ENCODE data around the gene SDF2.

Gene SDF2

DNA sequence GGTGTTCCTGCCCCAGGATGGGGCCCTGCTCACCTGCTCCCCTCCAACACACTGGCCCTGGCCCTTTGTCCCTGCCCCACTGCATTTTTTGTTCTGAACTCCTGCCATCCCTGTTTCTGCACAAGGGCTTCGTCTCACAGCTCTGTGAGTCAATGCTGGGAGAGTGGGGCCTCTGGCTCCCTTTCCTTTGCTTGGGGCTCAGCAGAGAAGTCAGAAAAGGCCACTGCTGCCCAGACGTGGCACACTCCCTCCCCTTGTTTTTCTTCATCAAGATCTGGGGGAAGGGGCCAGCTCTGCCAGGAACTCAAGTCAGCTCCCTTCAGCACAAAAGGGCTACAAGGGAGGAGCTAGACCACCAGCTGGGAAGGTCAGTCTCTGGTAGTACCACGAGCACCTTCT lies 41.0 kb upstream of the SDF2 start:
- no peaks in the 10 kb centered on the region for H3K9me3 ChIP-seq (ENCODE audit: control insufficient read depth, low read length)
- no peaks in the 10 kb centered on the region for H3K4me1 ChIP-seq (ENCODE audit: control insufficient read depth, insufficient read depth, low read length, poor library complexity, severe bottlenecking)
- H3K27ac ChIP-seq (ENCODE audit: insufficient read depth, low read length, poor library complexity, severe bottlenecking), result no peak overlapping the region
- DNase-seq, result no peak
- H3K4me3 ChIP-seq (ENCODE audit: insufficient read depth, low read depth, low read length, poor library complexity, severe bottlenecking), result no peak overlapping the region
- no peaks in the 10 kb centered on the region for H3K27me3 ChIP-seq (replicated peaks; ENCODE audit: control insufficient read depth, insufficient read depth, low read length, poor library complexity, severe bottlenecking)
- peaks cover 58% of the 10 kb centered on the region for H3K36me3 ChIP-seq (ENCODE audit: control insufficient read depth, insufficient read depth, low read length)

DNA sequence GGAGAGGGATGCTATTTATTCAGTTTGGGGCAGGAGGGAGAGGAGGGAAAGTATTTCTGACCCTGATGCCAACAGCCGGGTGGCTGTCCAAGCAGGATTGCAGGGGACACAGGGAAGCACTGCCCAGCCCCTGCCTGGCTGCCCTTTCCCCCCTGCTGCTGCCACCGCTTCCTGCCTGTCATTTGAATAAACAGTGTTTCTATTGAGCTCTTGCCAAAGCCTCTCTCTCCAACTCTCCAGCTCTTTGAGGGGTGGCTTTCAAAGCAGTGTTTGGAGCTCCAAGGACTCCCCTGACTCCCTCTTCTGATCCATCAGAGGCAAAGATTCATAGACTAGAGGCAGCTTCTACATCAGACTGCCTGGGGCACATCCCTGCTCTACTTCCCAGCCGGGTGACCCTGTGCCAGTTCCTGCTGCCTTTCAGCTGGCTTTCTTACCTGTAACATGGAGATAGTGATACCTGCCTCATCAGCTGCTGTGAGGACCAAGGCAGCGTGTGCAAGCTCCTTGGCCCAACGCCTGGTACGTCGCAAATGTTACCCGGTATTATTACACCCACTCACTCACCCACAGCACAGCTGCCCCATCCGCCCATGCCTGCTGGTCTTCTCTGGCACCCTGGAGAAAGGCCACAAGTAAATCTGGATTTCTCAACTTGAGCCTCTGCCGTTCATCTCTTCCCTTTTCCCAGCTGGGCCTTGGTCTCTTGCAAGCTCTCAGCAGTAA lies 40.5 kb upstream of the SDF2 start:
- H3K27ac ChIP-seq (ENCODE audit: insufficient read depth, low read length, poor library complexity, severe bottlenecking), result no peak overlapping the region
- DNase-seq, result no peak
- H3K36me3 ChIP-seq (ENCODE audit: control insufficient read depth, insufficient read depth, low read length), result peaks cover 64% of the 10 kb centered on the region
- no peaks in the 10 kb centered on the region for H3K4me1 ChIP-seq (ENCODE audit: control insufficient read depth, insufficient read depth, low read length, poor library complexity, severe bottlenecking)
- H3K27me3 ChIP-seq (replicated peaks; ENCODE audit: control insufficient read depth, insufficient read depth, low read length, poor library complexity, severe bottlenecking), result no peaks in the 10 kb centered on the region
- H3K9me3 ChIP-seq (ENCODE audit: control insufficient read depth, low read length), result no peaks in the 10 kb centered on the region
- H3K4me3 ChIP-seq (ENCODE audit: insufficient read depth, low read depth, low read length, poor library complexity, severe bottlenecking), result no peak overlapping the region

DNA sequence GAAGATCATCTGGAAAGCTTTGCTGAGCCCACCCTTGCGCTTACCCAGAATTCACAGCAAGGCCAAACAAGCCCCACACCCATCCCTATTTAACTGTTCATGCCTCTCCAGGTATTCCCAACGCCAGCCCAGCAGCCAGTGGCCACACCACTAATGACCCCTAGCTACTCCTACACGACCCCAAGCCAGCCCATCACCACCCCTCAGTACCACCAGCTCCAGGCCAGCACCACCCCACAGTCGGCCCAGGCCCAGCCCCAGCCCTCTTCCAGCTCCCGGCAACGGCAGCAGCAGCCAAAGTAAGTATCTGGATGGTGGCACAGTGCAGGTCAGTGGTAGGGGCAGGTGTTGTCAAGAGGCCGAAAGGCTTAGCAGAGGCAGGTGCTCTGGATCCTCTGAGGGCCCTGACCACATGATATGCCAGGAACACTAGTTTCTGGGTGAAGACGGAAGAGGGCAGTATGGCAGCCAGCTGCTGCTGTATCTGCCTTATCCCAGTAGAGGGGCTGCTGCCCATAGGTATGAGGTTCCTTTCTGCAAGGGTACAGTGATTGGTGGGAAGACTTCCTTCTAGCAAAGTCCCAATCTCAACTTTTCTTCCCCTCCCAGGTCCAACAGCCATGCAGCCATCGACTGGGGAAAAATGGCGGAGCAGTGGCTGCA lies 39.3 kb upstream of the SDF2 start:
- Histone ChIP-seq H3K4me1 (ENCODE audit: control insufficient read depth, insufficient read depth, low read length, poor library complexity, severe bottlenecking) (no peaks in the 10 kb centered on the region), H3K27me3 (replicated peaks; ENCODE audit: control insufficient read depth, insufficient read depth, low read length, poor library complexity, severe bottlenecking) (no peaks in the 10 kb centered on the region), H3K9me3 (ENCODE audit: control insufficient read depth, low read length) (no peaks in the 10 kb centered on the region), H3K27ac (ENCODE audit: insufficient read depth, low read length, poor library complexity, severe bottlenecking) (no peak overlapping the region), H3K36me3 (ENCODE audit: control insufficient read depth, insufficient read depth, low read length) (peaks cover 76% of the 10 kb centered on the region), H3K4me3 (ENCODE audit: insufficient read depth, low read depth, low read length, poor library complexity, severe bottlenecking) (no peak overlapping the region)
- no peak for DNase-seq

DNA sequence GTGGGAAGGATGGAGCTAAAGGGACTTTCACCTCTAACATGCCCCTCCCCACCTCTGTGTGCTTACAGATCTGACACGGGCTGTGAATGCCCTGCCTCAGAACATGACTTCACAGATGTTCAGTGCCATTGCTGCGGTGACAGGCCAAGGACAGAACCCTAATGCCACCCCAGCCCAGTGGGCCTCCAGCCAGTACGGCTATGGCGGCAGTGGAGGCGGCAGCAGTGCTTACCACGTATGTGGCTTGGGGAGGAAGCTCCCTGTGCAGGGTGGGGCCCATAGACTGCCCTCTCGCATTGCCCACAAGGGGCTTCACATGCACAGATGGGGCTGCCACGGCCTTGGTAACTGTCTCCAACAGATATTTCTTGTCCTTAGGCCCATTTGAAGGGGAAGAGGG lies 38.6 kb upstream of the SDF2 start:
- peaks cover 73% of the 10 kb centered on the region for H3K36me3 ChIP-seq (ENCODE audit: control insufficient read depth, insufficient read depth, low read length)
- no peak overlapping the region for H3K27ac ChIP-seq (ENCODE audit: insufficient read depth, low read length, poor library complexity, severe bottlenecking)
- DNase-seq, result no peak
- no peaks in the 10 kb centered on the region for H3K4me1 ChIP-seq (ENCODE audit: control insufficient read depth, insufficient read depth, low read length, poor library complexity, severe bottlenecking)
- H3K4me3 ChIP-seq (ENCODE audit: insufficient read depth, low read depth, low read length, poor library complexity, severe bottlenecking), result no peak overlapping the region
- no peaks in the 10 kb centered on the region for H3K27me3 ChIP-seq (replicated peaks; ENCODE audit: control insufficient read depth, insufficient read depth, low read length, poor library complexity, severe bottlenecking)
- no peaks in the 10 kb centered on the region for H3K9me3 ChIP-seq (ENCODE audit: control insufficient read depth, low read length)

DNA sequence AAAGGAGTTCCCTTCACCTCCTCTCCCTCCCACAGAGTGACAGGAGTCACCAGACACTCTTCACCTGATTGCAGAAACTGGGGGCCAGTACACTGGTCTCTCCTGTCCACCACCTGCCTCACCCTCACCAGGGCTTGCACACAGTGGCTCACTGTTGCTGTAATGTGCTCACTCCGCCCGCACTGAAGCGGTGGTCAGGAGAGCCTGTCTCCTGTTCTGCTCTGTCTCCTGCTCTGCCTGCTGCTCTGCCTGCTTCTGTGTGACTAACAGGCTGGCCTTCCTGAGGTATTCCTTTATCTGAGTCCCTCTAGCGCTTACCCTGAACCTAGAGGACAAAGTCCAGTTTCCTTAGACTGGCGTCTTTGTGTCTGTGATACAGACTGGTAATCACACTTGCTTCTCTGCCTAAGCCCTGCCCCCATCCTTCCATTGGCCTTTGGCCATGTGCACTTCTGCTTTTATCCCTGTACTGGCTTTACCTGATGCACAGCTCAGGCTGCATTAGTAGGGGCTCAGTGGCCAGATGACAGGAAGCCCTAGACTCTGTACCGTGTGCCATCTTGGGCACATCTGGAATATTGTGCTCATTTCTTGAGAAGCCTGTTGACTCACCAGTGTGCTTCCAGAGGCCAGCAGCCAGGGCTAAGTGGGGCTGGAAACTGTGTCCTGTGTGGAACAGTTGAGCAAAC lies 36.7 kb upstream of the SDF2 start:
- H3K4me1 ChIP-seq (ENCODE audit: control insufficient read depth, insufficient read depth, low read length, poor library complexity, severe bottlenecking), result no peaks in the 10 kb centered on the region
- H3K4me3 ChIP-seq (ENCODE audit: insufficient read depth, low read depth, low read length, poor library complexity, severe bottlenecking), result no peak overlapping the region
- no peak for DNase-seq
- H3K27ac ChIP-seq (ENCODE audit: insufficient read depth, low read length, poor library complexity, severe bottlenecking), result no peak overlapping the region
- no peaks in the 10 kb centered on the region for H3K9me3 ChIP-seq (ENCODE audit: control insufficient read depth, low read length)
- no peaks in the 10 kb centered on the region for H3K27me3 ChIP-seq (replicated peaks; ENCODE audit: control insufficient read depth, insufficient read depth, low read length, poor library complexity, severe bottlenecking)
- peaks cover 92% of the 10 kb centered on the region for H3K36me3 ChIP-seq (ENCODE audit: control insufficient read depth, insufficient read depth, low read length)

DNA sequence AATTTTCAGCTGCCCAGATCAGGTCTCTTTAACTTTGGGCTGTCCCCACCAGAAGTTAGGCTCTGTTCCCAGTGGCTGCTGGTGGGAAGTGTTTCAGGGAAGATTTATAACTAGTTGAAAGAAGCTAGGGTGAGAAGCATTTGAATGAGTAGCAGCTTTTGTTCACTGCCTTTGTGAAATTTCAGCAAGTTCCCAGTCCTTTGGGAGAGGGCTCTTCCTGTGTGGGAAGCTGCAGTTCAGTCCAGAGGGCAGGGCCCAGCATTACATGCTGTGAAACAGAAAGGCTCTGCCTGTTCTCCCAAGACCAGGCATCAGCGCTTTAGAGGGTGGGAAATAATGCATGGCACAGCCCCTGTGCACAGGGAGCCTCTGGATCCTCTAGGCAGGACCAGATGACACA lies 32.2 kb upstream of the SDF2 start:
- Histone ChIP-seq H3K27ac (ENCODE audit: insufficient read depth, low read length, poor library complexity, severe bottlenecking) (no peak overlapping the region), H3K4me3 (ENCODE audit: insufficient read depth, low read depth, low read length, poor library complexity, severe bottlenecking) (no peak overlapping the region), H3K27me3 (replicated peaks; ENCODE audit: control insufficient read depth, insufficient read depth, low read length, poor library complexity, severe bottlenecking) (no peaks in the 10 kb centered on the region), H3K36me3 (ENCODE audit: control insufficient read depth, insufficient read depth, low read length) (peaks cover 76% of the 10 kb centered on the region), H3K9me3 (ENCODE audit: control insufficient read depth, low read length) (no peaks in the 10 kb centered on the region), H3K4me1 (ENCODE audit: control insufficient read depth, insufficient read depth, low read length, poor library complexity, severe bottlenecking) (no peaks in the 10 kb centered on the region)
- no peak for DNase-seq

DNA sequence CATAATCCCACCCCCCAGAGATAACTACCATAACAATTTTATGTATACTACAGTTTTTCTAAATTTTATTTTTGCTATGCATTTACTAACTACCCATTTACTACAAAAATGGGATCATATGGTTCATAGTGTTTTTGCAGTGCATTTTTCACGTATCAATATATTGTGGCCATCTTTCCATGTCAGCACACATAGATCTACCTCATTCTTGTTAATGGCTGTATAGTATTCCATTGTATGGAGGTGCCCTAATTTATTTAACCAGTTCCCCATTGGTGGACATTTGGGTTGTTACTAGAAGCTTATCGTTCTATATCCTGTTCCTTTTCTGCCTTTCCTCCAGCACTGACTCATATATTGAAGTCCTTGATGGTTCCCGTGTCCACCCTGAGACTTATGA lies 27.3 kb upstream of the SDF2 start:
- no peaks in the 10 kb centered on the region for H3K27me3 ChIP-seq (replicated peaks; ENCODE audit: control insufficient read depth, insufficient read depth, low read length, poor library complexity, severe bottlenecking)
- no peaks in the 10 kb centered on the region for H3K9me3 ChIP-seq (ENCODE audit: control insufficient read depth, low read length)
- H3K27ac ChIP-seq (ENCODE audit: insufficient read depth, low read length, poor library complexity, severe bottlenecking), result no peak overlapping the region
- no peak for DNase-seq
- H3K4me3 ChIP-seq (ENCODE audit: insufficient read depth, low read depth, low read length, poor library complexity, severe bottlenecking), result no peak overlapping the region
- H3K4me1 ChIP-seq (ENCODE audit: control insufficient read depth, insufficient read depth, low read length, poor library complexity, severe bottlenecking), result no peaks in the 10 kb centered on the region
- peaks cover 79% of the 10 kb centered on the region for H3K36me3 ChIP-seq (ENCODE audit: control insufficient read depth, insufficient read depth, low read length)

DNA sequence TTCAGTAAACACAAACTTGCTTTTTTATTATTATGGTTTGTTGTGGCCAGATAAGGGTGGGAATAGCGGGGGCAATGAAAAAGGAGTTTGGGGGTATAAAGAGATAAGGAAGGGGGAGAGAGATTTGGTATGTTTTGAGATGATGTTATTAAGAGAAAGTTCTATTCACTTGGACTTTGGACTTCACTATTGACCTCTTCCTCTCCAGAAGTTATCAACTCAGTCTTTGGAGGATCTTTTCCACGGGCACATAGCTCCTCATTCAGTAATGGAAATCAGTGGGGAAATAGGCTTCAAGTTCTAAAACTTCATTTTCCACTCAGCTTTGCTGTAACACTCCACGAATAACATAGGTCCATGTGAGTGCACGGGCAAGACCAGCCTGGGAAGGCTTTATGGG lies 26.8 kb upstream of the SDF2 start:
- no peaks in the 10 kb centered on the region for H3K9me3 ChIP-seq (ENCODE audit: control insufficient read depth, low read length)

DNA sequence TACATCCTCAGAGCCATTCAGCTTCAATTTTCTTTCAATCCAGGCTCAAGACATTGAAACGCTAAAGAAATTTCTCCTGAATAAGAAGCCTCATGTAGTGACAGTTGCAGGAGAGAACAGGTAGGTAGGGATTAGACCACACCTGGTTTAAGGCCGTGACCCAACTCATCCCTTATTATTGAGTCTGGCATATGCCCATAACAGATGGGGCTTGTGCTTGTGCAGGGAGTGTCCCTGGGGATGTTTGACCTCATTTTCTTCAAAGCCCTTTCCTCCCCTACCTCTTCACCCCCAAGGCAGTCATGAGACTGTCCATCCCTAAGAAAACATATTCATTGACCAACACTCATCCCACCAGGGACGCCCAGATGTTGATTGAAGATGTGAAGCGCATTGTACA lies 24.6 kb upstream of the SDF2 start:
- no peaks in the 10 kb centered on the region for H3K27me3 ChIP-seq (replicated peaks; ENCODE audit: control insufficient read depth, insufficient read depth, low read length, poor library complexity, severe bottlenecking)
- H3K9me3 ChIP-seq (ENCODE audit: control insufficient read depth, low read length), result no peaks in the 10 kb centered on the region
- H3K4me1 ChIP-seq (ENCODE audit: control insufficient read depth, insufficient read depth, low read length, poor library complexity, severe bottlenecking), result no peaks in the 10 kb centered on the region
- H3K27ac ChIP-seq (ENCODE audit: insufficient read depth, low read length, poor library complexity, severe bottlenecking), result no peak overlapping the region
- H3K36me3 ChIP-seq (ENCODE audit: control insufficient read depth, insufficient read depth, low read length), result peaks cover 95% of the 10 kb centered on the region
- no peak overlapping the region for H3K4me3 ChIP-seq (ENCODE audit: insufficient read depth, low read depth, low read length, poor library complexity, severe bottlenecking)
- no peak for DNase-seq

More for the DNA sequence above, 26.8 kb upstream of the SDF2 start:
- no peaks in the 10 kb centered on the region for H3K27me3 ChIP-seq (replicated peaks; ENCODE audit: control insufficient read depth, insufficient read depth, low read length, poor library complexity, severe bottlenecking)
- H3K36me3 ChIP-seq (ENCODE audit: control insufficient read depth, insufficient read depth, low read length), result peaks cover 77% of the 10 kb centered on the region
- DNase-seq, result no peak
- H3K4me3 ChIP-seq (ENCODE audit: insufficient read depth, low read depth, low read length, poor library complexity, severe bottlenecking), result no peak overlapping the region
- H3K4me1 ChIP-seq (ENCODE audit: control insufficient read depth, insufficient read depth, low read length, poor library complexity, severe bottlenecking), result no peaks in the 10 kb centered on the region
- H3K27ac ChIP-seq (ENCODE audit: insufficient read depth, low read length, poor library complexity, severe bottlenecking), result no peak overlapping the region

DNA sequence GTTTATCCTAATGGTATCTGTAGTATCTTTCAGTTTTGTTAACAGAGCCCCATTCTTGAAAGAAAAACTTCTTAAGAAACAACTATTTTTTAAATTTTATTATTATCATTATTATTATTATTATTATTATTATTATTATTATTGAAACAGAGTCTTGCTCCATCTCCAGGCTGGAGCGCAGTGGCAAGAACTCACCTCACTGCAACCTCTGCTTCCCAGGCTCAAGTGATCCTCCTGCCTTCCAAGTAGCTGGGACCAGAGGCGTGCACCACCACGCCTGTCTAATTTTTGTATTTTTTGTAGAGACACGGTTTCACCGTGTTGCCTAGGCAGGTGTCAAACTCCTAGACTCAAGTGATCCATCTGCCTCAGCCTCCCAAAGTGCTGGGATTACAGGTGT lies 23.7 kb upstream of the SDF2 start:
- no peak overlapping the region for H3K4me3 ChIP-seq (ENCODE audit: insufficient read depth, low read depth, low read length, poor library complexity, severe bottlenecking)
- no peaks in the 10 kb centered on the region for H3K9me3 ChIP-seq (ENCODE audit: control insufficient read depth, low read length)
- no peak for DNase-seq
- H3K36me3 ChIP-seq (ENCODE audit: control insufficient read depth, insufficient read depth, low read length), result peaks cover 95% of the 10 kb centered on the region
- H3K27me3 ChIP-seq (replicated peaks; ENCODE audit: control insufficient read depth, insufficient read depth, low read length, poor library complexity, severe bottlenecking), result no peaks in the 10 kb centered on the region
- no peak overlapping the region for H3K27ac ChIP-seq (ENCODE audit: insufficient read depth, low read length, poor library complexity, severe bottlenecking)
- no peaks in the 10 kb centered on the region for H3K4me1 ChIP-seq (ENCODE audit: control insufficient read depth, insufficient read depth, low read length, poor library complexity, severe bottlenecking)
